Stimulated activated CD4-positive, alpha-beta T cell treated with anti-CD3 and anti-CD28 coated beads, TNF-alpha, amount 100 ng/mL, for 1 hour (primary cell): ENCODE measurements around the gene NRG3.
"Not testable (repeated sequence)": the region's sequence is repeated elsewhere in the genome, so short reads cannot be mapped to it uniquely, and the experiment has no call there.

ENCODE experiments used
- DNase-seq, 3 donors: peaks; one replicate each; pipeline ENCODE4 v3.0.0-alpha.2; 2020; ENCODE audit warnings: low read depth in 3 of 3, low spot score in 1 of 3

The NRG3 gene

GRCh38 chr10:81957976-81958375 is 83.0 kb downstream of the NRG3 start:
- DNase-seq: no peak

- no peak for DNase-seq
Measured at GRCh38 chr10:81959016-81959415, 84.0 kb downstream of the NRG3 start.

- no peak for DNase-seq
Measured at GRCh38 chr10:81961451-81962184, 86.6 kb downstream of the NRG3 start.

- DNase-seq: no peak
Measured at GRCh38 chr10:81963606-81964005, 88.6 kb downstream of the NRG3 start.

- no peak for DNase-seq
Measured at GRCh38 chr10:81967716-81968115, 92.7 kb downstream of the NRG3 start.

GRCh38 chr10:81969136-81969535 is 94.1 kb downstream of the NRG3 start:
- DNase-seq: no peak

- no peak for DNase-seq
Measured at GRCh38 chr10:81978238-81978637, 103.2 kb downstream of the NRG3 start.

- DNase-seq: no peak
Measured at GRCh38 chr10:81981724-81982123, 106.7 kb downstream of the NRG3 start.

GRCh38 chr10:81984428-81984827 is 109.4 kb downstream of the NRG3 start:
- no peak for DNase-seq

GRCh38 chr10:81995254-81995653 is 120.3 kb downstream of the NRG3 start:
- no peak for DNase-seq

GRCh38 chr10:81996927-81997326 is 121.9 kb downstream of the NRG3 start:
- DNase-seq: no peak

GRCh38 chr10:82020999-82021398 is 146.0 kb downstream of the NRG3 start:
- no peak for DNase-seq

GRCh38 chr10:82027711-82028110 is 152.7 kb downstream of the NRG3 start:
- no peak for DNase-seq

GRCh38 chr10:82037076-82037475 is 162.1 kb downstream of the NRG3 start:
- no peak for DNase-seq

- no peak for DNase-seq
Measured at GRCh38 chr10:82038587-82038986, 163.6 kb downstream of the NRG3 start.

- DNase-seq: no peak
Measured at GRCh38 chr10:82040336-82040735, 165.3 kb downstream of the NRG3 start.

GRCh38 chr10:82041018-82041417 is 166.0 kb downstream of the NRG3 start:
- DNase-seq: no peak

GRCh38 chr10:82056391-82056790 is 181.4 kb downstream of the NRG3 start:
- no peak for DNase-seq

GRCh38 chr10:82067192-82067591 is 192.2 kb downstream of the NRG3 start:
- DNase-seq: not testable (repeated sequence)

GRCh38 chr10:82068501-82068900 is 193.5 kb downstream of the NRG3 start:
- no peak for DNase-seq

GRCh38 chr10:82071231-82071630 is 196.2 kb downstream of the NRG3 start:
- no peak for DNase-seq

GRCh38 chr10:82072124-82072523 is 197.1 kb downstream of the NRG3 start:
- DNase-seq: no peak

- no peak for DNase-seq
Measured at GRCh38 chr10:82075605-82076004, 200.6 kb downstream of the NRG3 start.
